Type B pancreatic cell (in vitro differentiated cells): ENCODE measurements around the gene FAM9B. TPM values are rescaled to one million over a fixed set of nuclear protein-coding genes. Genes with fewer than 3 reads are reported as not detected.

Experiments
- DNase-seq: peaks from one replicate; pipeline ENCODE4 v3.0.0; 2021; ENCODE audit warnings: mixed read lengths; ENCODE audit not compliant: unreplicated experiment; ENCODE audit errors: extremely low spot score
- H3K27ac Mint-ChIP-seq: 2 replicates; pipeline ENCODE4 v1.8.0; 2021; ENCODE audit warnings: mild to moderate bottlenecking, mixed read lengths
- H3K27me3 Mint-ChIP-seq: 2 replicates; pipeline ENCODE4 v1.8.0; 2021; ENCODE audit warnings: mixed read lengths
- H3K36me3 Mint-ChIP-seq: 2 replicates; pipeline ENCODE4 v1.8.0; 2021; ENCODE audit warnings: mixed read lengths
- H3K4me1 Mint-ChIP-seq: one replicate; pipeline ENCODE4 v1.8.0; 2021; ENCODE audit warnings: mixed read lengths; ENCODE audit not compliant: unreplicated experiment
- H3K4me3 Mint-ChIP-seq: 2 replicates; pipeline ENCODE4 v1.8.0; 2021; ENCODE audit warnings: mild to moderate bottlenecking, mixed read lengths
- H3K9me3 Mint-ChIP-seq: 2 replicates; pipeline ENCODE4 v1.8.0; 2021; ENCODE audit warnings: mixed read lengths
- CTCF ChIP-seq: fragments of 200-600 bp; sonication (generic); conservative IDR thresholded peaks from 2 replicates; pipeline ENCODE4 v1.5.0; 2021; ENCODE audit warnings: antibody characterized with exemption, mild to moderate bottlenecking
- total RNA-seq: library from RNA; stranded (reverse); gene quantifications from 2 replicates; pipeline ENCODE4 v1.2.1, GENCODE V29; 2021; ENCODE audit warnings: low replicate concordance

FAM9B gene
- total RNA-seq, 1 donor from 2014 or later = not detected

GRCh38 chrX:9069573-9069972, 35.6 kb upstream of the FAM9B start:
- TF ChIP-seq CTCF = no peak
- no peak overlapping the region for H3K4me3 Mint-ChIP-seq

GRCh38 chrX:9064694-9065093, 30.8 kb upstream of the FAM9B start:
- DNase-seq = no peak
- Mint-ChIP-seq H3K27me3 (peaks cover 3% of the 10 kb centered on the region), H3K27ac (no peak overlapping the region), H3K9me3 (no peaks in the 10 kb centered on the region), H3K4me3 (no peak overlapping the region), H3K36me3 (no peaks in the 10 kb centered on the region), H3K4me1 (peaks cover 6% of the 10 kb centered on the region)
- no peak for TF ChIP-seq CTCF

More at GRCh38 chrX:9069573-9069972, 35.6 kb upstream of the FAM9B start:
- Mint-ChIP-seq H3K4me1 (peaks cover 6% of the 10 kb centered on the region), H3K9me3 (no peaks in the 10 kb centered on the region), H3K27ac (no peak overlapping the region), H3K27me3 (peaks cover 3% of the 10 kb centered on the region), H3K36me3 (no peaks in the 10 kb centered on the region)
- no peak for DNase-seq

- H3K4me1 Mint-ChIP-seq = no peaks in the 10 kb centered on the region
- no peaks in the 10 kb centered on the region for H3K9me3 Mint-ChIP-seq
- no peak for TF ChIP-seq CTCF
- no peak overlapping the region for H3K27ac Mint-ChIP-seq
- H3K4me3 Mint-ChIP-seq = no peak overlapping the region
- H3K36me3 Mint-ChIP-seq = no peaks in the 10 kb centered on the region
- H3K27me3 Mint-ChIP-seq = no peaks in the 10 kb centered on the region
- no peak for DNase-seq
These were observed 28.7 kb upstream of the FAM9B start for GRCh38 chrX:9062641-9063040.

- DNase-seq = no peak
- H3K36me3 Mint-ChIP-seq = no peaks in the 10 kb centered on the region
- peaks cover 7% of the 10 kb centered on the region for H3K9me3 Mint-ChIP-seq
- H3K27ac Mint-ChIP-seq = no peak overlapping the region
- H3K27me3 Mint-ChIP-seq = no peaks in the 10 kb centered on the region
- TF ChIP-seq CTCF = no peak
- no peaks in the 10 kb centered on the region for H3K4me1 Mint-ChIP-seq
- no peak overlapping the region for H3K4me3 Mint-ChIP-seq
These were observed 21.4 kb upstream of the FAM9B start for GRCh38 chrX:9055354-9055753.

GRCh38 chrX:9052081-9052480, 18.2 kb upstream of the FAM9B start:
- H3K27me3 Mint-ChIP-seq = no peaks in the 10 kb centered on the region
- no peak overlapping the region for H3K27ac Mint-ChIP-seq
- no peaks in the 10 kb centered on the region for H3K4me1 Mint-ChIP-seq
- no peaks in the 10 kb centered on the region for H3K36me3 Mint-ChIP-seq
- peaks cover 7% of the 10 kb centered on the region for H3K9me3 Mint-ChIP-seq
- no peak for TF ChIP-seq CTCF
- H3K4me3 Mint-ChIP-seq = no peak overlapping the region
- DNase-seq = no peak

- Mint-ChIP-seq H3K27ac (no peak overlapping the region), H3K9me3 (no peaks in the 10 kb centered on the region), H3K4me1 (no peaks in the 10 kb centered on the region), H3K4me3 (no peak overlapping the region), H3K36me3 (no peaks in the 10 kb centered on the region), H3K27me3 (no peaks in the 10 kb centered on the region)
- no peak for DNase-seq
- TF ChIP-seq CTCF = no peak
These were observed 16.4 kb upstream of the FAM9B start for GRCh38 chrX:9050331-9050730.
